Measurements from ENCODE around the gene GLIPR1.
A peak's percentile ranks its signal among the peaks of the same experiment; 100 is the strongest.

The GLIPR1 gene

DNA sequence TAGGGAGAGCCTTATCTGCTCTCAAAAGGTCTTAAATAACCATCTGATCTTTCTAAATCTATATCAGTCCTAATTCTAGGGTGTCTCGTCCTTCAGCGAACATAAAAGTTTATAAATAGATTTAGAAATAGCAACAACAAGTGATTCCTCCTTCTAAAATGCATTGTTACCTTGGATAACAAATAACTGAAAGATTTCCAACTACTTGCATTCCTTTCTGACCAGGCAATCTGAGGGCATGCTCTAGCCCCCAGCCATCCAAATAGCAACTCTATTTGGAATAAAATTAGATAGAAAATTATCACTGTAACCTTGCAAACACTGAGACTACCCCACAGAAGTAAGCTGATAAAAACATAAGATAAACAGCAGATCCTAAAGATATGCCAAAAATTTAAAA, 52.7 kb downstream of the GLIPR1 start:
- H3K27ac Mint-ChIP-seq: no peak overlapping the region
- H3K4me3 Mint-ChIP-seq: no peak overlapping the region
- H3K36me3 Mint-ChIP-seq (ENCODE audit: low read depth): no peaks in the 10 kb centered on the region
- TF ChIP-seq, protein P1, sequence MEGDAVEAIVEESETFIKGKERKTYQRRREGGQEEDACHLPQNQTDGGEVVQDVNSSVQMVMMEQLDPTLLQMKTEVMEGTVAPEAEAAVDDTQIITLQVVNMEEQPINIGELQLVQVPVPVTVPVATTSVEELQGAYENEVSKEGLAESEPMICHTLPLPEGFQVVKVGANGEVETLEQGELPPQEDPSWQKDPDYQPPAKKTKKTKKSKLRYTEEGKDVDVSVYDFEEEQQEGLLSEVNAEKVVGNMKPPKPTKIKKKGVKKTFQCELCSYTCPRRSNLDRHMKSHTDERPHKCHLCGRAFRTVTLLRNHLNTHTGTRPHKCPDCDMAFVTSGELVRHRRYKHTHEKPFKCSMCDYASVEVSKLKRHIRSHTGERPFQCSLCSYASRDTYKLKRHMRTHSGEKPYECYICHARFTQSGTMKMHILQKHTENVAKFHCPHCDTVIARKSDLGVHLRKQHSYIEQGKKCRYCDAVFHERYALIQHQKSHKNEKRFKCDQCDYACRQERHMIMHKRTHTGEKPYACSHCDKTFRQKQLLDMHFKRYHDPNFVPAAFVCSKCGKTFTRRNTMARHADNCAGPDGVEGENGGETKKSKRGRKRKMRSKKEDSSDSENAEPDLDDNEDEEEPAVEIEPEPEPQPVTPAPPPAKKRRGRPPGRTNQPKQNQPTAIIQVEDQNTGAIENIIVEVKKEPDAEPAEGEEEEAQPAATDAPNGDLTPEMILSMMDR (IDR thresholded peaks at IDR 0.05; ENCODE audit: unreplicated experiment in 3 of 3): no peak
- peaks cover 4% of the 10 kb centered on the region for H3K27me3 Mint-ChIP-seq (ENCODE audit: low read depth)
- H3K4me1 Mint-ChIP-seq: peaks cover 18% of the 10 kb centered on the region
- H3K9me3 Mint-ChIP-seq: no peaks in the 10 kb centered on the region

DNA sequence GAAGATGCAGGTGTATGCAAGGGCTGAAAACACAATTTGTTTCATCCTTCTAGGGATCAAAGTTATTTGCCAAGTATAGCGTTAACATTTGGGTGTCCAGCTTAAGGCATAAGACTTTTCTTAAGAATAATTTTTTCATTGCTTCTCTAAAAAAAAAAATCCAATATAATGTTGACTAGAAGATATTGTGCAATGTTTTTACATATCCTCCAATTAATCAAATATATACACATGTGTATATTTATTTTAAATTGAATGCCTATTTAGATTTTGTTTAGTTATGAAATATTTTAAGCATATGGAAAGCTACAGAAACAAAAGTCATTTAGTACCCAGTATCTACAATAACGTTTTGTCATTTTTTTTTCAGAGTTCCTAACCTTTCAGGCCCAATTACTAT, 59.3 kb downstream of the GLIPR1 start:
- no peaks in the 10 kb centered on the region for H3K36me3 Mint-ChIP-seq (ENCODE audit: low read depth)
- no peaks in the 10 kb centered on the region for H3K27me3 Mint-ChIP-seq (ENCODE audit: low read depth)
- no peaks in the 10 kb centered on the region for H3K9me3 Mint-ChIP-seq
- H3K4me3 Mint-ChIP-seq: no peak overlapping the region
- H3K4me1 Mint-ChIP-seq: peaks cover 8% of the 10 kb centered on the region
- no peak overlapping the region for H3K27ac Mint-ChIP-seq
- TF ChIP-seq, protein P1 (IDR thresholded peaks at IDR 0.05; ENCODE audit: unreplicated experiment in 3 of 3): no peak

DNA sequence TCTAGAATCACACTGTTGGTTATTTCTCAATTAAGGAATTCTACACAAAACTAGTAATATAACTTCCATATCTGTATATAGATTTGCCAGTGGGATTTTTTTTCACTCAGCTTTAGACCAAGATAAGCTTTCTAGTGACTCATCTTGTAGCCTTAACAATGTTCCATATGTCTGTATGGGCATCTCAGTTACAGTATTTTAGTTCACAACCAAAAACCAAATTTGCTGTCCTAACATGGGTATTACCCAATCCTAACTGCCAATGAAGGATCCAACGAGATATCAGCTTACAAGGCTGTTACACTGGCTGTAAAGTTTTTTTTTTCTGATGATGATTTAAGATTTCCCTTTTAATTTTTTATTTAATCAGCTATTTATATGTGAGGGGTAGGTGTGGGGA, 62.4 kb downstream of the GLIPR1 start:
- no peaks in the 10 kb centered on the region for H3K36me3 Mint-ChIP-seq (ENCODE audit: low read depth)
- TF ChIP-seq, protein P1 (IDR thresholded peaks at IDR 0.05; ENCODE audit: unreplicated experiment in 3 of 3): no peak
- H3K4me3 Mint-ChIP-seq: no peak overlapping the region
- H3K4me1 Mint-ChIP-seq: peaks cover 25% of the 10 kb centered on the region
- no peaks in the 10 kb centered on the region for H3K9me3 Mint-ChIP-seq
- H3K27me3 Mint-ChIP-seq (ENCODE audit: low read depth): no peaks in the 10 kb centered on the region
- H3K27ac Mint-ChIP-seq: no peak overlapping the region

DNA sequence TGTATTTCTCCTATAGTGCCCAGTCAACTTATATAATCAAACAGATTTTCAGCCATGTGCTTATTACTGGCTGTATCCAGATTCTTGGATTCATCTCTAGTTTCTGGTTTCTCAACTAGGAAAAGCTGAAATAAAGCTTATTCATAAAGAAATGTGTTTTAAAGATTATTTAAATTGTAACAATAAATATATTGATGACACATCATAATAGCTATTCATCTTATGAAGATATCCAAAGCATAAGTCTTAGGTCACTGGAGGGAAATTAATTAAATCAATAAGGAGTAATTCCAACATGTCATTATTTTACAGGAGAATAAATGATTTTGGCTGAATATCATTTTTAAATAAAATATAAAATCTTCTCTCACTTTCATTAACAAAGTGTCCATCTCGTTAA, 63.0 kb downstream of the GLIPR1 start:
- Mint-ChIP-seq H3K27ac (no peak overlapping the region), H3K9me3 (no peaks in the 10 kb centered on the region), H3K27me3 (ENCODE audit: low read depth) (no peaks in the 10 kb centered on the region), H3K4me1 (peaks cover 31% of the 10 kb centered on the region), H3K36me3 (ENCODE audit: low read depth) (no peaks in the 10 kb centered on the region), H3K4me3 (no peak overlapping the region)
- TF ChIP-seq, protein P1 (IDR thresholded peaks at IDR 0.05; ENCODE audit: unreplicated experiment in 3 of 3): no peak

DNA sequence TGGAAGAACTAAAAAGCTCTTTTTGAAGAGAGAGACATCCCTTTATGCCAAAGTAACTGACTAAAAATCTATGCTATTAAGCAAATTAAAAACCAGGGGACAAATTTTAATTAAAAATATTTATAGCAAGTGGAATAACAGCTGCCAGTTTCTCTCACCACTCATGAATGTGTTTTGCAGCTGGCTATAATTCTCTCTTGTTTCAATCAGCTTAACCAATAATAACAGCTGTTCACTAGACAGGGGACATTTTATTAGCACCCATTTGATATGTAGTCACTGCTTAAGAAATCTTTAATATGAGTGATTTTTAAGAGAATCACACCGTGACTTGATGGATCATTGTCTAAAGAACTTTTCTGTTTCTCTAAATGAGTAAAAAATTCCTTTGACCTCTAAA, 65.1 kb downstream of the GLIPR1 start:
- Mint-ChIP-seq H3K4me3 (no peak overlapping the region), H3K27me3 (ENCODE audit: low read depth) (no peaks in the 10 kb centered on the region), H3K36me3 (ENCODE audit: low read depth) (no peaks in the 10 kb centered on the region), H3K4me1 (peaks cover 52% of the 10 kb centered on the region), H3K9me3 (no peaks in the 10 kb centered on the region), H3K27ac (peak overlapping the region; percentile 39 to 62 (median 56))
- TF ChIP-seq, protein P1 (IDR thresholded peaks at IDR 0.05; ENCODE audit: unreplicated experiment in 3 of 3): no peak

DNA sequence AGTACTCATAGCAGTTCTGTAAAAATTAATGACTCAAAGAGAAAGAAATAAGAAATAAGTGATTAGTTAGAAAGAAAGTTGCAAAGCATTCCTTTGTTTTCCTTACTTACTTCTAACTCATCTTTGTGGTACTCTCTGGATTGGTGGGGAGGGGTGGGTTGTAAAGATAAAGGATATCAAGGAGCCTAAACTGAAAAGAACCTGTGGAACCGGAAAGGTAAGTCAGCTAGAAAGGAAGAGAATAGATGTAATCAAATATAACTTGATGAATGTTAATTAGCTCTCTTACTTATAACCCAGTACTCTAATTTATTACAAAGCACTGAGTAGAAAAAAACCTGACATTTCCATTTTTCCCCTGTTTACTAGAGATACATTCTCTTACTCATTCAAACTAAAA, 68.3 kb downstream of the GLIPR1 start:
- Mint-ChIP-seq H3K36me3 (ENCODE audit: low read depth) (no peaks in the 10 kb centered on the region), H3K4me1 (peaks cover 69% of the 10 kb centered on the region), H3K27ac (peak overlapping the region in 1 of 3 experiments; percentile 23), H3K27me3 (ENCODE audit: low read depth) (no peaks in the 10 kb centered on the region), H3K9me3 (no peaks in the 10 kb centered on the region), H3K4me3 (no peak overlapping the region)
- TF ChIP-seq, protein P1 (IDR thresholded peaks at IDR 0.05; ENCODE audit: unreplicated experiment in 3 of 3): no peak
